Astrocyte (in vitro differentiated cells and primary cell): ENCODE data around the gene RELB. TPM values are rescaled to one million over a fixed set of nuclear protein-coding genes. Genes with fewer than 3 reads are reported as not detected.

Source experiments
- DNase-seq: peaks from one replicate; pipeline ENCODE4 v3.0.0-alpha.2; 2010; ENCODE audit warnings: low read depth
- FAIRE-seq: peaks from 2 replicates; lab custom pipeline; 2011; peaks lifted over from hg19 to GRCh38; lab: Jason Lieb, UNC
- H2AFZ ChIP-seq: 2 replicates; pipeline ENCODE4 v1.6.0; 2012; ENCODE audit warnings: low read depth, low read length, inconsistent platforms
- H3K27ac ChIP-seq: 2 replicates; pipeline ENCODE4 v1.5.1; 2011; ENCODE audit warnings: low read depth, low read length, inconsistent platforms
- H3K27me3 ChIP-seq: 2 replicates; pipeline ENCODE4 v1.6.0; 2011; ENCODE audit warnings: low read length, inconsistent platforms; ENCODE audit not compliant: insufficient read depth
- H3K36me3 ChIP-seq: 2 replicates; pipeline ENCODE4 v1.5.1; 2011; ENCODE audit warnings: low read length, inconsistent platforms; ENCODE audit not compliant: insufficient read depth
- H3K4me1 ChIP-seq: 2 replicates; pipeline ENCODE4 v1.5.1; 2011; ENCODE audit warnings: low read length, inconsistent platforms; ENCODE audit not compliant: insufficient read depth
- H3K4me2 ChIP-seq: 2 replicates; pipeline ENCODE4 v1.6.0; 2012; ENCODE audit warnings: low read length, inconsistent platforms
- H3K4me3 ChIP-seq: 2 replicates; pipeline ENCODE4 v1.5.1; 2011; ENCODE audit warnings: low read depth, mild to moderate bottlenecking, low read length, inconsistent platforms; ENCODE audit not compliant: insufficient read depth
- H3K79me2 ChIP-seq: 2 replicates; pipeline ENCODE4 v1.6.0; 2012; ENCODE audit warnings: mild to moderate bottlenecking, low read length, inconsistent platforms; ENCODE audit not compliant: insufficient read depth
- H3K9ac ChIP-seq: 2 replicates; pipeline ENCODE4 v1.6.0; 2012; ENCODE audit warnings: mild to moderate bottlenecking, low read length, inconsistent platforms
- H3K9me3 ChIP-seq: 2 replicates; pipeline ENCODE4 v1.5.1; 2012; ENCODE audit warnings: low read depth, mild to moderate bottlenecking, low read length, inconsistent platforms; ENCODE audit not compliant: insufficient read depth
- H4K20me1 ChIP-seq: 2 replicates; pipeline ENCODE4 v1.6.0; 2012; ENCODE audit warnings: low read length, inconsistent platforms; ENCODE audit not compliant: insufficient read depth
- H3K27ac Mint-ChIP-seq: one replicate; pipeline ENCODE4 v1.8.0; 2021; ENCODE audit warnings: mild to moderate bottlenecking, mixed read lengths; ENCODE audit not compliant: unreplicated experiment
- H3K27me3 Mint-ChIP-seq: one replicate; pipeline ENCODE4 v1.8.0; 2021; ENCODE audit warnings: low read depth, mixed read lengths; ENCODE audit not compliant: unreplicated experiment
- H3K36me3 Mint-ChIP-seq: one replicate; pipeline ENCODE4 v1.8.0; 2021; ENCODE audit warnings: low read depth, mixed read lengths; ENCODE audit not compliant: unreplicated experiment
- H3K4me1 Mint-ChIP-seq: one replicate; pipeline ENCODE4 v1.8.0; 2021; ENCODE audit warnings: low read depth, mixed read lengths; ENCODE audit not compliant: unreplicated experiment
- H3K4me3 Mint-ChIP-seq: one replicate; pipeline ENCODE4 v1.8.0; 2021; ENCODE audit warnings: mild to moderate bottlenecking, moderate library complexity, mixed read lengths; ENCODE audit not compliant: unreplicated experiment
- H3K9me3 Mint-ChIP-seq: one replicate; pipeline ENCODE4 v1.8.0; 2021; ENCODE audit warnings: mild to moderate bottlenecking, mixed read lengths; ENCODE audit not compliant: unreplicated experiment
- EZH2 ChIP-seq: IDR thresholded peaks from 2 replicates; pipeline ENCODE4 v1.6.1; 2012; ENCODE audit warnings: mild to moderate bottlenecking, low read length, inconsistent platforms; ENCODE audit not compliant: insufficient read depth
- total RNA-seq: library from RNA; stranded (reverse); gene quantifications from 2 replicates; pipeline ENCODE4 v1.2.1, GENCODE V29; 2021
- TF ChIP-seq, protein P1 (sequence below): IDR thresholded peaks from 2 replicates; pipeline ENCODE4 v1.5.1; 2011; ENCODE audit warnings: low read depth, mild to moderate bottlenecking, inconsistent platforms, low read length, moderate library complexity; ENCODE audit not compliant: insufficient read depth

RELB gene
- total RNA-seq, 1 donor from 2014 or later, result 14.0 TPM

DNA sequence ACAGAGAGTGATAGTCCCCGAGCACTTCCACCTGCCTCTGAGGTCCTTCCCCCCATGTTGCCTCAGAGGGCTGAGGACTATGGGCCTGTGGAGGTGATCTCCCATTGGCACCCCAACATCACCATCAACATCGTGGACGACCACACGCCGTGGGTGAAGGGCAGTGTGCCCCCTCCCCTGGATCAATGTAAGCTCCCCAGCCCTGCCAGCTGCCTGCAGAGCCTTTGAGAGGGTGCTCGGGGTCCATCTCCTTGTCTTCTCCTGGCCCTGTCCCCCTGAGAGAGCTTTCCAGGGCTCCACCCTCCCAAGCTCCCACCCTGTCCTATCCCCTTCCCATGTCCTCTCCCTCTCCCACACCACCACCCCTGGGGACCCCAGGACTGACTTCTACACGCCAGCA is 14.9 kb upstream of the RELB start:
- Histone ChIP-seq H3K27ac (no peak overlapping the region), H3K9me3 (no peaks in the 10 kb centered on the region), H3K4me1 (no peaks in the 10 kb centered on the region), H3K27me3 (no peaks in the 10 kb centered on the region), H3K9ac (no peak overlapping the region), H4K20me1 (peaks cover 7% of the 10 kb centered on the region), H3K79me2 (no peaks in the 10 kb centered on the region), H2AFZ (no peak overlapping the region), H3K4me2 (no peak overlapping the region), H3K36me3 (peaks cover 11% of the 10 kb centered on the region), H3K4me3 (no peak overlapping the region)
- Mint-ChIP-seq H3K27me3 (no peaks in the 10 kb centered on the region), H3K4me3 (no peak overlapping the region), H3K36me3 (peaks cover 15% of the 10 kb centered on the region), H3K4me1 (no peaks in the 10 kb centered on the region), H3K9me3 (no peaks in the 10 kb centered on the region), H3K27ac (no peak overlapping the region)
- DNase-seq (no peak), FAIRE-seq (no peak)
- TF ChIP-seq, protein P1, sequence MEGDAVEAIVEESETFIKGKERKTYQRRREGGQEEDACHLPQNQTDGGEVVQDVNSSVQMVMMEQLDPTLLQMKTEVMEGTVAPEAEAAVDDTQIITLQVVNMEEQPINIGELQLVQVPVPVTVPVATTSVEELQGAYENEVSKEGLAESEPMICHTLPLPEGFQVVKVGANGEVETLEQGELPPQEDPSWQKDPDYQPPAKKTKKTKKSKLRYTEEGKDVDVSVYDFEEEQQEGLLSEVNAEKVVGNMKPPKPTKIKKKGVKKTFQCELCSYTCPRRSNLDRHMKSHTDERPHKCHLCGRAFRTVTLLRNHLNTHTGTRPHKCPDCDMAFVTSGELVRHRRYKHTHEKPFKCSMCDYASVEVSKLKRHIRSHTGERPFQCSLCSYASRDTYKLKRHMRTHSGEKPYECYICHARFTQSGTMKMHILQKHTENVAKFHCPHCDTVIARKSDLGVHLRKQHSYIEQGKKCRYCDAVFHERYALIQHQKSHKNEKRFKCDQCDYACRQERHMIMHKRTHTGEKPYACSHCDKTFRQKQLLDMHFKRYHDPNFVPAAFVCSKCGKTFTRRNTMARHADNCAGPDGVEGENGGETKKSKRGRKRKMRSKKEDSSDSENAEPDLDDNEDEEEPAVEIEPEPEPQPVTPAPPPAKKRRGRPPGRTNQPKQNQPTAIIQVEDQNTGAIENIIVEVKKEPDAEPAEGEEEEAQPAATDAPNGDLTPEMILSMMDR, result no peak
- no peak for TF ChIP-seq EZH2

DNA sequence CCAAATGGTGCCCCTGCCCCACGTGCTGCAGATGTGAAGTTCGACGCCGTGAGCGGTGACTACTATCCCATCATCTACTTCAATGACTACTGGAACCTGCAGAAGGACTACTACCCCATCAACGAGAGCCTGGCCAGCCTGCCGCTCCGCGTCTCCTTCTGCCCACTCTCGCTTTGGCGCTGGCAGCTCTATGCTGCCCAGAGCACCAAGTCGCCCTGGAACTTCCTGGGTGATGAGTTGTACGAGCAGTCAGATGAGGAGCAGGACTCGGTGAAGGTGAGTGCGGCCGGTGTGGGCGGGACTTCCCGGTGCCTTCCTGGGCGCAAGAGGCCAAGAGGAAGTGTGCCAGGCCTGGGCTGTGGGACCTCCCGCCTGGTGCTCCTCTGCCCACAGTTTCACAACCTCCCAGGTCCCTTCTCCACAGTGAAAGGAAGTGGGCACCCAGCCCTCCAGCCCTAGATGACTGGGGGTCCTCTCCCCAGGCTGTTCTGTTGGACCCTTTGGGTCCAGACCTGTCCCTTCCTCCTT is 14.1 kb upstream of the RELB start:
- Mint-ChIP-seq H3K27me3 (no peaks in the 10 kb centered on the region), H3K4me1 (no peaks in the 10 kb centered on the region), H3K9me3 (no peaks in the 10 kb centered on the region), H3K36me3 (peaks cover 17% of the 10 kb centered on the region), H3K27ac (no peak overlapping the region), H3K4me3 (no peak overlapping the region)
- H3K4me2 ChIP-seq, result no peak overlapping the region
- no peaks in the 10 kb centered on the region for H3K4me1 ChIP-seq
- no peak overlapping the region for H3K9ac ChIP-seq
- no peak overlapping the region for H3K27ac ChIP-seq
- no peak for TF ChIP-seq EZH2
- TF ChIP-seq, protein P1, result no peak
- no peak overlapping the region for H3K4me3 ChIP-seq
- H3K36me3 ChIP-seq, result peaks cover 11% of the 10 kb centered on the region
- no peaks in the 10 kb centered on the region for H3K9me3 ChIP-seq
- no peaks in the 10 kb centered on the region for H3K27me3 ChIP-seq
- FAIRE-seq (no peak), DNase-seq (no peak)
- peaks cover 7% of the 10 kb centered on the region for H4K20me1 ChIP-seq
- no peak overlapping the region for H2AFZ ChIP-seq
- no peaks in the 10 kb centered on the region for H3K79me2 ChIP-seq

DNA sequence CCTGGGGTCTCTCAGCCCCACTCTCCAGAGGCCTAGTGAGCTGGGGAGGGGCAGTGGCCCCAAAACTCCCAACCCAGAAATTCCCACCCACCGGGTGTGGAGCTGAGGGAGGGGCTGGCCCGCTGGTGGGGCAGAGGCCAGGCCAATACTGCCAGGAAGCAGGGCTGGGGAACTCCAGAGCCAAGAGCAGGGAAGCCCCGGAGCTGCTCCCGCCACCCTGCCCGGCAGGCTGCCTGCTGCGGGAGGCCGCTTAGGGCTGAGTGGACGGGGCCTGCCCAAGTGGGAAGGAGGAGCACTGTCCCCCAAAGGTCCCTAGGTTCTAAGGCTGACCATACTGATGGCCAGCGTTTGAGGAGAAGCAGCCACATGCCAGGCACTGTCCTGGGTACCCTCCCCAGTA is 13.0 kb upstream of the RELB start:
- H2AFZ ChIP-seq, result no peak overlapping the region
- Mint-ChIP-seq H3K27me3 (no peaks in the 10 kb centered on the region), H3K9me3 (no peaks in the 10 kb centered on the region), H3K4me3 (no peak overlapping the region), H3K4me1 (no peaks in the 10 kb centered on the region), H3K27ac (no peak overlapping the region), H3K36me3 (peaks cover 17% of the 10 kb centered on the region)
- H3K79me2 ChIP-seq, result no peaks in the 10 kb centered on the region
- H3K9me3 ChIP-seq, result no peaks in the 10 kb centered on the region
- H3K27ac ChIP-seq, result no peak overlapping the region
- H3K4me1 ChIP-seq, result no peaks in the 10 kb centered on the region
- peaks cover 4% of the 10 kb centered on the region for H4K20me1 ChIP-seq
- TF ChIP-seq, protein P1, result no peak
- TF ChIP-seq EZH2, result no peak
- H3K4me2 ChIP-seq, result no peak overlapping the region
- no peaks in the 10 kb centered on the region for H3K27me3 ChIP-seq
- peaks cover 8% of the 10 kb centered on the region for H3K36me3 ChIP-seq
- H3K9ac ChIP-seq, result no peak overlapping the region
- DNase-seq (no peak), FAIRE-seq (no peak)
- H3K4me3 ChIP-seq, result no peak overlapping the region
